ENCODE data around the gene NLGN2.
"Not testable (repeated sequence)": the region's sequence is repeated elsewhere in the genome, so short reads cannot be mapped to it uniquely, and the experiment has no call there.

The NLGN2 gene
- total RNA-seq, result 5.7 to 5.8 (median 5.8) reads per million in 3 donors

DNA sequence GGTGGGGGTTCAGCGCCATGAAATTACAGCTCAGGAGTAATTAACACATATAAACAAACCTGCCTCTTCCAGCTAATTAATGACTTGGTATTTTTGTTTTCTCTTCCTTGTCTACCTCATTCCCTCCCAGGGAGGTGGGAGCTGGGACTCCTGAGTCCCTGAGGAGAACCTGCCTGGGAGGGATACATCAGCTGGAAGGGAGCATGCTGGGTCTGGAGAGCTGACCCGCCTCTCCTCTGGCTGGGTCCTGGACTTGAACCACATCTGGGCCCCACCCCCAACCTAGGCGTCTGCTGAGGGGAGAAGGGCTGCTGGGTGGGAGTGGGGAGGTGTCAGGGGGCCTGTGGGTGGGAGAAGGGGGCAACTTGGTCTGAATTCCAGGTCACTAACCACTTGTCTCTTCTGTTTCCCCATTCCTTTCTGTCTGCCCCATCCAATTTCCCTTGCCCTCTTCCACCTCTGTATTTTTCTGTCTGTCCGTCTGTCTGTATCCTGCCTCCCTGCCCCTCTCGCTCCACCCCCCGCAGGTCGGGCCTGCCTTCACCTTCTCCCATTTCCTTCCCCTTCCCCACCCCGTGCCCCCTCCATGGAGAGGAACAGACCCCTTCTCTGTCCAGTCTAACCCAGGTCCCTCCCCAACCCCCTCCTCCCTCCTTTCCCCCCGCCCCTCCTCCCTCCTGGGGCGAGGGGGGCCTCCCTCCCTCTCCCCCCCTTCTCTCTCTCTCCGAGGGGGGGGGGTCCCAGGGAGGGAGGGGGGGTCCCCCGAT lies at the start of gene NLGN2:
Gene NLGN2 (plus strand): TSS at position 361 of the 767 bp plus-strand sequence. CDS start 411 bp downstream, outside the sequence.
- DNase-seq, result no peak
- H3K27me3 ChIP-seq (replicated peaks; ENCODE audit: control insufficient read depth, insufficient read depth, low read length, poor library complexity, severe bottlenecking), result no peaks in the 10 kb centered on the region
- no peak within 1 kb of the TSS for H3K4me3 ChIP-seq (ENCODE audit: insufficient read depth, low read depth, low read length, poor library complexity, severe bottlenecking)
- H3K36me3 ChIP-seq (ENCODE audit: control insufficient read depth, insufficient read depth, low read length), result no peaks in the 10 kb centered on the region
- peaks cover 19% of the 10 kb centered on the region for H3K4me1 ChIP-seq (ENCODE audit: control insufficient read depth, insufficient read depth, low read length, poor library complexity, severe bottlenecking)
- H3K27ac ChIP-seq (ENCODE audit: insufficient read depth, low read length, poor library complexity, severe bottlenecking), result no peak within 1 kb of the TSS
- H3K9me3 ChIP-seq (ENCODE audit: control insufficient read depth, low read length), result no peaks in the 10 kb centered on the region

DNA sequence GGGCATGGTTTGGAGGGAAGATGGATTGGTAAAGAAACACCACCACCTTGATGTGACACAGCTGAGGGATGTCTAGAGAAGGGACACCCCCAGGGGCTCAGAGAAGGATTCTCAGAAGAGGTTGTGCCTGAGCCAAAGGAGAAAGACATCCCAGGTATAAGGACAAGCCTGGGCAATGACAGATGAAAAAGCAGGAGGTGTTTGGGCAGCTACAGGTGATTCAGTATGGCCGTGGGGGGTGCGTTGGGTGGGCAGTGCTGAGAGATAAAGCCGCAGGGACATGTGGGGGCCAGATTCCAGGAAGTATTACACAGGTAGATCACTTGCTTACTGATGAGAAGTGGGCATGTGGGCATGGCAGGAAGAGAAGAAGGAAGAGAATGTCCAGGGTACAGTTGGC lies 45.7 kb upstream of the NLGN2 start:
- no peaks in the 10 kb centered on the region for H3K27me3 ChIP-seq (replicated peaks; ENCODE audit: control insufficient read depth, insufficient read depth, low read length, poor library complexity, severe bottlenecking)
- no peaks in the 10 kb centered on the region for H3K4me1 ChIP-seq (ENCODE audit: control insufficient read depth, insufficient read depth, low read length, poor library complexity, severe bottlenecking)
- H3K36me3 ChIP-seq (ENCODE audit: control insufficient read depth, insufficient read depth, low read length), result no peaks in the 10 kb centered on the region
- no peaks in the 10 kb centered on the region for H3K9me3 ChIP-seq (ENCODE audit: control insufficient read depth, low read length)
- no peak for DNase-seq
- H3K27ac ChIP-seq (ENCODE audit: insufficient read depth, low read length, poor library complexity, severe bottlenecking), result no peak overlapping the region
- H3K4me3 ChIP-seq (ENCODE audit: insufficient read depth, low read depth, low read length, poor library complexity, severe bottlenecking), result no peak overlapping the region

DNA sequence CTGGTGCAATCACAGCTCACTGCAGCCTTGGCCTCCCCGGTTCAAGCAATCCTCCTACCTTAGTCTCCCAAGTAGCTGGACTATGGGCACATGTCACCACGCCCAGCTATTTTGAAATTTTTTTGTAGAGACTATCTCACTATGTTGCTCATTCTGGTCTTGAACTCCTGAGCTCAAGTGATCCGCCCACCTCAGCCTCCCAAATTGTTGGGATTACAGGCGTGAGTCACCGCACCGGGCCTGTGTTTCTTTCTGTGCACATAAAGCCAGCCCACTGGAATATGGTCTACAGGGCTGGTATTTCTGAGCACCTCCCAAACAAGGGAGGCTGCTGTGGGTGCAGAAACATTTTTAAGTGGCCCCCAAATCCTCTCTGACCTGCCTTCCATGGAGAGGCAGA lies 44.3 kb upstream of the NLGN2 start:
- Histone ChIP-seq H3K9me3 (ENCODE audit: control insufficient read depth, low read length) (no peaks in the 10 kb centered on the region), H3K4me3 (ENCODE audit: insufficient read depth, low read depth, low read length, poor library complexity, severe bottlenecking) (no peak overlapping the region), H3K4me1 (ENCODE audit: control insufficient read depth, insufficient read depth, low read length, poor library complexity, severe bottlenecking) (no peaks in the 10 kb centered on the region), H3K27ac (ENCODE audit: insufficient read depth, low read length, poor library complexity, severe bottlenecking) (no peak overlapping the region), H3K27me3 (replicated peaks; ENCODE audit: control insufficient read depth, insufficient read depth, low read length, poor library complexity, severe bottlenecking) (no peaks in the 10 kb centered on the region), H3K36me3 (ENCODE audit: control insufficient read depth, insufficient read depth, low read length) (no peaks in the 10 kb centered on the region)
- DNase-seq, result no peak

DNA sequence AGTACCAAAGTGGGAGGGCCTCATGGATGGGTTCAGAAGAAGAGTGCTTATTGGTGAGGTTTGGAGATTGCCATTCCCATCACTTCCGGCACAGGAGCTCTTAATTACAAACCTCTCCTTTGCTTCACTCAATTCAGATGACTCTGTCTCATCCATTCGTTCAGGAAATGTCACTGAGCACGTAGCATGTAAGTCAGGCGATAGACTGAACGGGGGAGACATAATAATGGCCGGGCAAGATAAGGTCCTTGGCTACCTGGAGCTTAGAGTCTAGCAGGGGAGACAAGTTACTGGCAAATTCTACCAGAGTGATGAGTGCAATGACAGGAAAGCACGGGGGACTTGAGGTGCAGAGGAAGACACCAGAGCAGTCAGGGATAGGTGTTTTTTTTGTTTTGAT lies 41.7 kb upstream of the NLGN2 start:
- not testable (repeated sequence) for H3K27ac ChIP-seq (ENCODE audit: insufficient read depth, low read length, poor library complexity, severe bottlenecking); H3K27me3 ChIP-seq (replicated peaks; ENCODE audit: control insufficient read depth, insufficient read depth, low read length, poor library complexity, severe bottlenecking); H3K4me3 ChIP-seq (ENCODE audit: insufficient read depth, low read depth, low read length, poor library complexity, severe bottlenecking); H3K36me3 ChIP-seq (ENCODE audit: control insufficient read depth, insufficient read depth, low read length); H3K4me1 ChIP-seq (ENCODE audit: control insufficient read depth, insufficient read depth, low read length, poor library complexity, severe bottlenecking); H3K9me3 ChIP-seq (ENCODE audit: control insufficient read depth, low read length); DNase-seq

DNA sequence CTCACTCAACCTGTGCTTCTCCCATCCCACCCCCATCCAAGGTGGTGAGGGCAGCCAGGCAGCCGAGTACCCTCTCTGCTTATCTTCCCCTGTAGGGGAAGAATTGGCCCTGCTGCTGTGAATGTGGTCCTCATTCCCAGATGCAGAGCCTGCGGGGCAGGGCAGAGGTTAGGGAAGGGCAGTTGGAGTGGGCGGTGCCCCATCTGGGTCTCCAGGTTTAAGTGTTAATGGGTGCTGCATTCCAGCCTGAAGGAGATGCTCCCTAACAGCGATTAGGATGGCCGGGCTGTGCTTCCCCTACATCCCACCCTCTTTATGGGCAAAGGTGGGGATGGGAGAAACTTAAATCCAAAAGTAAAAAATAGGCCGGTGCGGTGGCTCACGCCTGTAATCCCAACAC lies 40.6 kb upstream of the NLGN2 start:
- DNase-seq, result no peak
- H3K36me3 ChIP-seq (ENCODE audit: control insufficient read depth, insufficient read depth, low read length), result no peaks in the 10 kb centered on the region
- no peaks in the 10 kb centered on the region for H3K27me3 ChIP-seq (replicated peaks; ENCODE audit: control insufficient read depth, insufficient read depth, low read length, poor library complexity, severe bottlenecking)
- H3K4me1 ChIP-seq (ENCODE audit: control insufficient read depth, insufficient read depth, low read length, poor library complexity, severe bottlenecking), result no peaks in the 10 kb centered on the region
- H3K27ac ChIP-seq (ENCODE audit: insufficient read depth, low read length, poor library complexity, severe bottlenecking), result no peak overlapping the region
- no peak overlapping the region for H3K4me3 ChIP-seq (ENCODE audit: insufficient read depth, low read depth, low read length, poor library complexity, severe bottlenecking)
- H3K9me3 ChIP-seq (ENCODE audit: control insufficient read depth, low read length), result no peaks in the 10 kb centered on the region

DNA sequence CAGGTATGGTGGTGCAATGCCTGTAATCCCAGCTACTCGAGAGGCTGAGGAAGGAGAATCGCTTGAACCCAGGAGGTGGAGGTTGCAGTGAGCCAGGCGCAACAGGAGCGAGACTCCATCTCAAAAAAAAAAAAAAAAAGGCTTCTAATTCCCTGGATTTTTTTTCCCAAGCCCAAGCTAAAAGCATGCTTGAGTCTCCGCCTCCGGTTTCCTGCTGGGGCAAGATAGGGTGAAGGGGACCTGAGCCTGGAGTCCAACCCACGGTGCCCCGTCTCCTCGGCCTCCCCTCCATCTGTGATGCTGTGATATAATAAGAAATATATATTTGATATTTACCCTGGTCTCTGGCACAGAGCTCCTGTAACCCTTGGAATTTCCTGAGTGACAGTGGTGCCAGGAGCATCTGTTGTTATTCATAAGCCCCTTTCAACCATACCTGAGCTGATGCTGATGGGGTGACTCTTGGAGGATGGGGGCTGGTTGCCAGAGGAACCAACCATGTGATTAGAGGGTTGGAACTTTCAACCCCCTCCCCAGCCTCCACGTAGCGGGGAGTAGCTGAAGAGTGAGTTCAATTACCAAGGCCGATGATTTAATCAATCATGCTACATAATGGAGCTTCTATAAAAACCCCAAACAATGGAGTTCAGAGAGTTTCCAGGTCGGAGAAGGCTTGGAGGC lies 39.6 kb upstream of the NLGN2 start:
- H3K36me3 ChIP-seq (ENCODE audit: control insufficient read depth, insufficient read depth, low read length), result no peaks in the 10 kb centered on the region
- H3K27me3 ChIP-seq (replicated peaks; ENCODE audit: control insufficient read depth, insufficient read depth, low read length, poor library complexity, severe bottlenecking), result no peaks in the 10 kb centered on the region
- H3K27ac ChIP-seq (ENCODE audit: insufficient read depth, low read length, poor library complexity, severe bottlenecking), result no peak overlapping the region
- no peak overlapping the region for H3K4me3 ChIP-seq (ENCODE audit: insufficient read depth, low read depth, low read length, poor library complexity, severe bottlenecking)
- no peaks in the 10 kb centered on the region for H3K9me3 ChIP-seq (ENCODE audit: control insufficient read depth, low read length)
- no peaks in the 10 kb centered on the region for H3K4me1 ChIP-seq (ENCODE audit: control insufficient read depth, insufficient read depth, low read length, poor library complexity, severe bottlenecking)
- DNase-seq, result no peak

DNA sequence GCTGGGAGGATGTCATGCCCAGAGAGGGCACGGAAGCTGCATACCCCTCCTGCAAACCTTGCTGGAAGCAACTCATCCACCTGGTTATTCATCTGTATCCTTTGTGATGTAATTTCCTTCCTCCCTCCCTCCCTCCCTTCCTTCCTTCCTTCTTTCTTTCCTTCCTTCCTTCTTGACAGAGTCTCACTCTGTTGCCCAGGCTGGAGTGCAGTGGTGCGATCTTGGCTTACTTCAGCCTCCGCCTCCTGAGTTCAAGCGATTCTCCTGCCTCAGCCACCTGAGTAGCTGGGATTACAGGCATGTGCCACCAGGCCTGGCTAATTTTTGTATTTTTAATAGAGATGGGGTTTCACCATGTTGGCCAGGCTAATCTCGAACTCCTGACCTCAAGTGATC lies 39.0 kb upstream of the NLGN2 start:
- H3K27ac ChIP-seq (ENCODE audit: insufficient read depth, low read length, poor library complexity, severe bottlenecking); H3K27me3 ChIP-seq (replicated peaks; ENCODE audit: control insufficient read depth, insufficient read depth, low read length, poor library complexity, severe bottlenecking); H3K9me3 ChIP-seq (ENCODE audit: control insufficient read depth, low read length); DNase-seq; H3K36me3 ChIP-seq (ENCODE audit: control insufficient read depth, insufficient read depth, low read length); H3K4me1 ChIP-seq (ENCODE audit: control insufficient read depth, insufficient read depth, low read length, poor library complexity, severe bottlenecking); H3K4me3 ChIP-seq (ENCODE audit: insufficient read depth, low read depth, low read length, poor library complexity, severe bottlenecking): not testable (repeated sequence)

DNA sequence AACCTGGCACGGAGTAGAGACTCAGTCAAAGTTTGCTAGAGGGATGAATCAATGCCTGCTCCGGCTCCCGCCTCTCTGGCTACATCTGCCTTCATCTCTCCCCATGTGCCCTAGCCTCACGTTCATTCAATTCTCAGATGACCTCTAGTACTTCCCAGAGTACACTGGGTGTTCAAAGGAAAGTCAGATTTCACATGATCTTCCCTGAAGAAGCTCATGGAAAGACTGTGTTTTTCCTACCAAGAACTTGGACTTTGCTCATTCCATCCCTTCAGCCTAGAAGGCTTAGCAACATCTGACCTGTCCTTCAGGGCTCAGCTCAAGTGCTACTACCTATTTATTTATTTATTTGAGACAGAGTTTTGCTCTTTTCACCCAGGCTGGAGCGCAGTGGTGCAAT lies 37.8 kb upstream of the NLGN2 start:
- Histone ChIP-seq H3K4me1 (ENCODE audit: control insufficient read depth, insufficient read depth, low read length, poor library complexity, severe bottlenecking) (no peaks in the 10 kb centered on the region), H3K36me3 (ENCODE audit: control insufficient read depth, insufficient read depth, low read length) (no peaks in the 10 kb centered on the region), H3K27ac (ENCODE audit: insufficient read depth, low read length, poor library complexity, severe bottlenecking) (no peak overlapping the region), H3K4me3 (ENCODE audit: insufficient read depth, low read depth, low read length, poor library complexity, severe bottlenecking) (no peak overlapping the region), H3K9me3 (ENCODE audit: control insufficient read depth, low read length) (no peaks in the 10 kb centered on the region), H3K27me3 (replicated peaks; ENCODE audit: control insufficient read depth, insufficient read depth, low read length, poor library complexity, severe bottlenecking) (no peaks in the 10 kb centered on the region)
- no peak for DNase-seq

DNA sequence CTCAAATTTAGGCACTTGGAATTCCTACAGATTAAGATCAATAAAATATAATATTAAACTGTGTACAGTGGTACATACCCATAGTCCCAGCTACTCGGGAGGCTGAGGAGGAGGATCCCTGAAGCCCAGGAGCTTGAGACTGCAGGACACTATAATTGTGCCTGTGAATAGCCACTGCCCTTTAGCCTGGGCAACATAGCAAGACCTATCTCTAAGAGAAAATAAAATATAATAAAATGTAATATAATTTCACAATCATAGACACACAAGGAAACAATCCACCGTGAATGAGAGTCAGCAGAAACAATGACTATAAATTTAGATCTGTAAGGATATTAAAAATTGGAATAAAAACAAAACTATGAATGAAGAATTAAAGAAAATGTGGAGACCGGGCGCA lies 36.8 kb upstream of the NLGN2 start:
- Histone ChIP-seq H3K4me1 (ENCODE audit: control insufficient read depth, insufficient read depth, low read length, poor library complexity, severe bottlenecking) (no peaks in the 10 kb centered on the region), H3K27ac (ENCODE audit: insufficient read depth, low read length, poor library complexity, severe bottlenecking) (no peak overlapping the region), H3K27me3 (replicated peaks; ENCODE audit: control insufficient read depth, insufficient read depth, low read length, poor library complexity, severe bottlenecking) (no peaks in the 10 kb centered on the region), H3K36me3 (ENCODE audit: control insufficient read depth, insufficient read depth, low read length) (no peaks in the 10 kb centered on the region), H3K4me3 (ENCODE audit: insufficient read depth, low read depth, low read length, poor library complexity, severe bottlenecking) (no peak overlapping the region), H3K9me3 (ENCODE audit: control insufficient read depth, low read length) (no peaks in the 10 kb centered on the region)
- DNase-seq, result no peak

DNA sequence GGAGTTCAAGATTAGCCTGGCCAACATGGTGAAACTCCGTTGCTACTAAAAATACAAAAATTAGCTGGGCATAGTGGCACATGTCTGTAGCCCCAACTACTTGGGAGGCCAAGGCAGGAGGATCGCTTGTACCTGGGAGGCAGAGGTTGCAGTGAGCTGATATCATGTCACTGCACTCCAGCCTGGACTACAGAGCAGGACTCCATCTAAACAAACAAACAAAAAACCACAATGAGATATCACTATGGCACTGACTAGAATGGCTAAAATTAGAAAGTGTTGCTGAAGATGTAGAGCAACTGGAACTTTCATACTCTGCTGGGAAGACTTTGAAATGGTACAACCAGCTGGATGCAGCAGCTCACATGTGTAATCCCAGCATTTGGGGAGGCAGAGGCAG lies 33.3 kb upstream of the NLGN2 start:
- Histone ChIP-seq H3K36me3 (ENCODE audit: control insufficient read depth, insufficient read depth, low read length) (no peaks in the 10 kb centered on the region), H3K27me3 (replicated peaks; ENCODE audit: control insufficient read depth, insufficient read depth, low read length, poor library complexity, severe bottlenecking) (no peaks in the 10 kb centered on the region), H3K9me3 (ENCODE audit: control insufficient read depth, low read length) (no peaks in the 10 kb centered on the region), H3K27ac (ENCODE audit: insufficient read depth, low read length, poor library complexity, severe bottlenecking) (no peak overlapping the region), H3K4me1 (ENCODE audit: control insufficient read depth, insufficient read depth, low read length, poor library complexity, severe bottlenecking) (no peaks in the 10 kb centered on the region), H3K4me3 (ENCODE audit: insufficient read depth, low read depth, low read length, poor library complexity, severe bottlenecking) (no peak overlapping the region)
- DNase-seq, result no peak

Measured in effector memory CD4-positive, alpha-beta T cell (primary cell).